ENCODE data around the gene HENMT1.

The HENMT1 gene

DNA sequence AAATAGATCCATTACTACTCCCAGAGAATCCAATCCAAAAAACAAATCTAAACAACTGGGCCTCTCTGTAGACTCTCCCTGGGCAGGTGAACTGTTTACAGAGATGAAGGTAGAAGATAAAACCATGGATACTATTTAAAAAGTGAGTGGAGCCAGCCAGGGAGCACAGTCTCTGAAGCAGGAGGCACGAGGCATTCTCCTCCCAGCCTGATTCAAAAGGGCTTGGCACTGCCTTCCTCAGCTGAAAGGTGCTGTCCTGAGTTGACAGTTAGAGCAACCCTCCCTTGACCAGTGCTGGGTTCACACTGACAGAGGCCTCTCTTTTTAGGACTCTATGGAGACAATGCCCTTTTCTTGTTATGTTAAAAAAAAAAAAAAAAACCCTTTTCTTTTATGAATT is 36.8 kb downstream of the HENMT1 start:
- no peak for DNase-seq

DNA sequence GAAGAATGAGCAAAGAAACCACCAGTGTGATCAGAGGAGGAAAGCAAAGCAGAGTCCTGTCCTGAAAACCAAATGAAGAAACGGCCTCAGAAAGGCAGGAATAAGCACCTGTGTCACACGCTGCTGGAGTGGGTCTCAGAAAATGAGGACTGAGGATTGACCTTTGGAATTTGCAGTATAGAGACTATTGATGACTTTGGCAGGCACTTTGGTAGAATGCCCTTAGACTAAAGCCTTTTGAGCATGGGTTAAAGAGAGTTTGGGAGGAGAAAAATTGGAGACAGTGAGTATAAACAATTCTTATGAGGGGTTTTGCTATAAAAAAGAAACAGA is 43.2 kb downstream of the HENMT1 start:
- no peak for DNase-seq

DNA sequence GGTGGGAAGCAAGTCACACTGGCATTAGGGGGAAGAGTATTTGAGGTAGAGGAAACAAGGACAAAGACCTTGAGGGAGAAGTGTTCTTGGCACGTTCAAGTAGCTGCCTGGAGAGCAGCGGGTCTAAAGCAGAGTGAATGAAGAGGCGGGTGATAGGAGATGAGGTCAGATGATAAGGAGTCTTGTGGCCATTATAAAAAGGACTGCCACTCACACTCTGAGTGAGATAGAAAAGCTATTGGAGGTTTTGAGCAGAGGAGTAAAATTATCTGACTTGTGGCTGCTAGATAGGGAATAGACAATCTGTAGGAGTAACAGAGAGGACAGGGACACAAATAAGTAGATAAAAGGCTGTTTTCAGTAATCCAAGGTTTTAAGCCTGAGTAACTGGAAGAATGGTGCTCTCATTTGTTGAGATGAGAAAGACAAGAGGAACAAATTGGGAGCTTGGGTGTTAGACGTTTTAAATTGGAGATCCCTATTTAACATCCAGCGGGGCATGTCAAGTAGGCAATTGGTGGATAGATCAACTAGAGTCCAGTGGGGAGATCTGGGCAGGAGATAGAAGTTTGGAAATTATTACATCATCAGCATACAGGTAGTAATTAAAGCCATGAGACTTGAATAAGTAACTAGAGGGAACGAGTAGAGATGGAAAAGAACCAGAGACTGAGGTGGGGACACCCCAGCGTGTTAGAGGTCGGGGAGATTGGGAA is 43.7 kb downstream of the HENMT1 start:
- no peak for DNase-seq

DNA sequence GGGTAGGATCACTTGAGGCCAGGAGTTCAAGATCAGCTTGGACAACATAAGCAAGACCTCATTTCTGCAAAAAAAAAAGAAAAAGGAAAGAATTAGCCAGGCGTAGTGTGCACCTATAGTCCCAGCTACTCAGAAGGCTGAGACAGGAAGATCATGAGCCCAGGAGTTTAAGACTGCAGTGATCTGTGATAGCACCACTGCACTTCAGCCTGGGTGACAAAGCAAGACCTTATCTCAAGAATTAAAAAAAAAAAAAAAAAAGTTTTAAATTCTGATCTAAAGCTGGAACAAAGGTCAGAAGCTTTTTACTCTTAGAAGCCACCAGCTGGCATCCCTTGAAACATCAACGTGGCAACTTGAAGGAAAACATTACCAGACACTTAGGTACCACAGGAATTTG is 45.3 kb downstream of the HENMT1 start:
- no peak for DNase-seq

DNA sequence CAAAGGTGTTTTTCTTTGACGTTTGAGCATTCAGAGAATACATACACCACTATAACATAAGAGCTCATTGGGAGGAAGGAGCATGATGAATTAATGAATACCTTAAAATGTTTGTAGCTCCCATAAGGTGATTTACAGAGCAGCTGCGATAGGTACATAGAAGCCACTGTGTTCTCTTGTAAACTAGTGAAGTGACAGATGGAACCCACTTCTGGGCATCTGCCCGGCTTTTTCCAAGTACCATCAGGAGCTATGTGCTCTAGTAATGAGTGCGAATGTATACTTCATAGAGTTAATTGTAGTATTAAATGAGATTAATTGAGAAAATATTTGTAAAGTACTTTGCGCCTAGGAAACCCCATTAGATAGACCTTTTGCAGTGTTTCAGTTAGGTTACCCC is 48.4 kb downstream of the HENMT1 start:
- no peak for DNase-seq

DNA sequence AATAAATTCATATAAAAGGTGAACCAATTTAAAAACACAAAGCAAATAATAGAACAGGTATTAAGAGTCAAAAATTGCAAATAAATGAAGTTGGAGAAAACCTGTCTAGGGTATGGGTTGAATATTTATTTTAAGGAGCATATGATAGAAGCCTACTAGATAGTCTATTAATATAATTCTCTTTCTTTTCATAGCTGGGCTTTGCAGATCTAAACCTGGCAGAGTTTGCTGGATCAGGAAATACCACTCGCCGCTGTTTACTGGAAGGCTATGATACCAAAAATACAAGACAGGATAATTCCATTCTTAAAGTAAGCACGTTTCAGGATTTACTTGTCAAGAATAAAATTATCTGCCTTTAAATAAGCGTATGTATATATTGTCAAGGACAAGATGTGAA is 48.9 kb downstream of the HENMT1 start:
- DNase-seq, result no peak

DNA sequence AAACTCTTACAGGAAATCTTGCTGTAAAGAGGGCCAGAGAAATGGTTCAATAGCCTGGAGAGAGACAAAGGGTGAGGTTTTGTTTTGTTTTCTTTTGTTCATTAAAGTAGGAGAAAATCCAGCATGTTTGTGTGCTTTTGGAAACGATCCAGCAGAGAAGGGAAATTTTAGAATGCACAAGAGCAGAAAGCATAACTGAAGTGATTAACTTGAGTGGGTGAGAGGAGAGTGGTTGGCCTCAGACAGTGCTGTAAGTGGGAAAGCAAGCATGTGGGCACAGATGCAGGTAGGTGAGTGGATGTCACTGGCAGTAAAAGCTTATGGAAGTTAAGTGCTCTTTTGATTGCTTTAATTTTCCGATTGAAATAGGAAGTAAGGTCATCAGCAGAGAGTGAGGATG is 50.8 kb downstream of the HENMT1 start:
- DNase-seq, result no peak

DNA sequence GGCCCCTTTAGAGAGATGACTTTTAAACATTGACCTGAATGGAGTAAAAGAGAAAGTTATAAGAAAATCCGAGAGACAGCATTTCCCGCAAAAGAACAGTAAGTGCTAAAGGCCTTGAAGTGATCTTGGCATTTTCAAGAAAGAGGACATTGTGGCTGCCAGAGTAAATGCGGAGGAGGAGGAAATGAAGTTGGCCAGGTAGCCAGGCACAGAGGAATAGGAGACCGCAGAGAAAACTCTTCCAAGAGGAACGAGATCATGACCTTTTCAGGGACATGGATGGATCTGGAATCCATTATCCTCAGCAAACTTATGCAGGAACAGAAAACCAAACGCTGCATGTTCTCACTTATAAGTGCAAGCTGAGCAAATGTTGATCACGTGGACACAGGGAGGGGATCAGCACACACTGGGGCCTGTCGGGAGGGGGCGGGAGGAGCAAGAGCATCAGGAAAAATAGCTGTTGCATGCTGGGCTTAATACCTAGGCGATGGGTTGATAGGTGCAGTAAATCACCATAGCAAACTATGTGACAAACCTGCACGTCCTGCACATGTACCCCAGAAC is 51.3 kb downstream of the HENMT1 start:
- DNase-seq, result no peak

DNA sequence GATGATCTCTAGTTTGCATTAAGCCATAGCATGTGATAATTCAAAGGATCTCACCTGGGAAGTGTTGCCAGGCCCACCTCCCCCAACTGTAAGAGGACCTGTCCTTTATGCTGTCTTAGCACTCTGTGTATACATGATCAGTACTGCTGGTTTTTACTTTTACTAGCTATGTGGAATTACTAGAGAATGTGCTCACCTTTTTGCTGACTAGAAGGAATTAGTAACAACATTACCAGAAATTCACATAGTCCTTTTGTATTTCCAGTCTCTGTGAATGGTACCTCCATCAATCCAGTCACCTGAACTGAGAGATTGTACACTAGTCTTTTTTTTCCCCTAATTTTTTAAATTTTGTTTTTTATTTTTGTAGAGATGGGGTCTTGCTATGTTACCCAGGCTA is 54.4 kb downstream of the HENMT1 start:
- no peak for DNase-seq

- DNase-seq, result no peak
Measured at GRCh38 chr1:108605633-108606032, 55.3 kb downstream of the HENMT1 start.

- DNase-seq, result no peak
Measured at GRCh38 chr1:108601708-108602410, 59.0 kb downstream of the HENMT1 start.

DNA sequence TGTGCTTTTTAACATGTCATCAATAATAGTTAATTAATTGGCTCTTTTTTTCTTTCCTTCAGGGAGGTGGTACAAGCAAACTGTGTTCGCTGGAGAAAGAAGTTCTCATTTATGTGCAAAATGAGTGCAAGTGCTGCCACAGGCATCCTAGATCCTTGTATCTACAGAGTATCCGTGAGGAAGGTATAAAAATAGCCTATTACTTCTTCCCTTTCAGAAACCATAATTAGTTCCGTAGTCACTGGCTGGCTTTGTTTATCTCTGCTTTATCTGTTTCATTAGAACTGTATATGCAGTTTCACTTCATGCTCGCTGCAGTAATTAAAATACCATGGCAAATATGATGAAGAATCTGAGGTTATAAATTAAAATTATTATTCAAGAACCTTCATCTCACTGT is 60.4 kb downstream of the HENMT1 start:
- DNase-seq, result no peak

DNA sequence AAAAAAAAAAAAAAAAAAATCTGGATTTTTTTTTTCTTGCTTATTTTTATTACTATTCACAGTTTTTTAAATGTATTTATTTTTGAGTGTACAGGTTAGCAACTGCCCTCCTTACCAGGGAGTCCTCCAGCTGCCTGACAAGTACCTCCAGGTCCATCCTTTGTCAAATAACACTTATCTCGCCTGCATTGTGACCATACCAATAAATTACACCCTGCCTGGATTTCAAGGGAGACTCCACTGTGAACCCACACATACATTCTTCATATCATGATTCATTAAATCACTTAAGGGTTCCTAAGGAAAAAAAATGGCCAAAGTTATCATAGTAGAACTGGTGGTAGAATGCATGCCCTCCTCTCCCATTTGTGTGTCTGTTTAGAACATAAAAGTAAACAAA is 62.6 kb downstream of the HENMT1 start:
- DNase-seq, result no peak
